NT2/D1 (cell line): ENCODE measurements around the gene ARSG.

Experiments used
- SUZ12 ChIP-seq: IDR thresholded peaks from 2 replicates; pipeline ENCODE4 v1.6.1; 2011; ENCODE audit not compliant: insufficient read length, insufficient read depth; ENCODE audit errors: extremely low read depth
- ZNF274 ChIP-seq: IDR thresholded peaks from 2 replicates; pipeline ENCODE4 v1.6.1; 2011; ENCODE audit warnings: mild to moderate bottlenecking, low read depth, low read length

GRCh38 chr17:68318103-68318991, 27.1 kb downstream of the ARSG start:
- TF ChIP-seq ZNF274 (no peak), SUZ12 (no peak)
